Activated CD4-positive, alpha-beta T cell treated with anti-CD3 and anti-CD28 coated beads for 48 hours (primary cell): ENCODE data around the gene TYW1.
"Not testable (repeated sequence)": the region's sequence is repeated elsewhere in the genome, so short reads cannot be mapped to it uniquely, and the experiment has no call there.

ENCODE experiments used
- DNase-seq: peaks from one replicate; pipeline ENCODE4 v3.0.0-alpha.2; 2020

The TYW1 gene

GRCh38 chr7:67259363-67259762 lies 262.7 kb downstream of the TYW1 start:
- not testable (repeated sequence) for DNase-seq

DNA sequence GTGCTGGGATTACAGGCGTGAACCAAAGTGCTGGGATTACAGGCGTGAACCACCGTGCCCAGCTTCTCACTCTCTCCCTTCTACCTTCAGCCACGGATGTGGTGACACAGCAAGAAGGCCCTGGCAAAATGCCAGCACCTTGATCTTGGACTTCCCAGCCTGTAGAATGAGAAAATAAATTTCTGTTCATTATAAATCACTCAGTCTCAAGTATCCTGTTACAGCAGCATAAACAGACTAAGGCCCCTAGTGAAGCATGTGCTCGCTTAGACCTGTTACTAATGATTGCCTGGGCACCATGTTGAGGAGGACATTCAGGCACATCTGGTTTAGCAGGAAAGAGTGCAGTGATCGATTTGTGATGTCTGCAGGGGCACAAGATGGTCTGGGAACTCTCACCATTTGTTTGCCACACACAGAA lies 263.5 kb downstream of the TYW1 start:
- peak; percentile 16 for DNase-seq

- DNase-seq = not testable (repeated sequence)
Observed at GRCh38 chr7:67264000-67264399, 267.4 kb downstream of the TYW1 start.

- DNase-seq = not testable (repeated sequence)
Observed at GRCh38 chr7:67266070-67266469, 269.4 kb downstream of the TYW1 start.

DNA sequence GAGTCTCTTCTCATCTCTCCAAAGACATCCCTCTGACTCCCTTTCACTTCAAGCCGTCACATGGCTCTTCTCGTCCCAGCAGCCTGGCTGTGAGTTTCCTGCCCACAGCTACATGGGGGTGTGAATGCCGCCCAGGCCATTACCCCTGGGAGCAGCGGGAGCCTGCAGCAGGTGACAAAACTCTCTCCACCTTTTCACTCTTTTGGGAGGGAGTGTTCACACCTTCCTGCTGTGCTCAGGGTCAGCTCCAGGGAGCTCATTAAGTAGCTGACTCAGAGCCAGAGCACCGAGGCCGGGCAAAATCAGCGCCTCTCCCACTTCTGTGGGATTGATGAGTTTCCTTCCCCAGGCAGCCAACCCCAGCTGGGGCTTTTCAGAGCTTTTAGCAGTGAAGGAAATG lies 271.3 kb downstream of the TYW1 start:
- no peak for DNase-seq

DNA sequence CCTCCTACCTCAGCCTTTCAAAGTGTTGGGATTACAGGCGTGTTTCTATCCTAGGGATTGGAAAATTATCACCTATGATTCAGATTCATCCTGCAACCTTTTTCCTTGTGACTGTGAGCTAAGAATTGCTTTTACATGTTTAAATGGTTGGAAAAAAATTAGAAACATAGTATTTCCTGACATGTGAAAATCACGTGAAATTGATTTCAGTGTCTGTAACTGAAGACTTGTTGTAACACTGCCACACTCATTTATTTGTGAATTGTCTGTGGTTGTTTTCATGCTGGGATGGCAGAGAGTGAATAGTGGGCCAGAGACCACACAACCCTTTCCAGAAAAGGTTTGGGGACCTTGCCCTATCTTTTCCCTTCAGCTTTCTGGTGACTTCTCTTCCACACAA lies 273.3 kb downstream of the TYW1 start:
- not testable (repeated sequence) for DNase-seq
